NCI-H69 (cell line): Measurements from ENCODE around the gene KCNQ1.

Experiments
- DNase-seq: peaks from one replicate; lab custom pipeline; 2025; lab: John Stamatoyannopoulos, UW

KCNQ1 gene

GRCh38 chr11:2838676-2839294, 394.0 kb downstream of the KCNQ1 start:
- DNase-seq, result no peak

- DNase-seq, result no peak
These were observed 394.7 kb downstream of the KCNQ1 start for GRCh38 chr11:2839395-2839943.

GRCh38 chr11:2841411-2842190, 396.8 kb downstream of the KCNQ1 start:
- DNase-seq, result no peak

GRCh38 chr11:2842876-2843275, 398.1 kb downstream of the KCNQ1 start:
- no peak for DNase-seq

- no peak for DNase-seq
These were observed 398.7 kb downstream of the KCNQ1 start for GRCh38 chr11:2843551-2843950.

GRCh38 chr11:2844116-2844842, 399.5 kb downstream of the KCNQ1 start:
- DNase-seq, result no peak

GRCh38 chr11:2844996-2845395, 400.2 kb downstream of the KCNQ1 start:
- no peak for DNase-seq

- no peak for DNase-seq
These were observed 401.2 kb downstream of the KCNQ1 start for GRCh38 chr11:2846056-2846455.

- no peak for DNase-seq
These were observed 401.7 kb downstream of the KCNQ1 start for GRCh38 chr11:2846470-2846869.

- DNase-seq, result peak; percentile 94
These were observed 402.8 kb downstream of the KCNQ1 start for GRCh38 chr11:2847561-2847960.

GRCh38 chr11:2848497-2848896, 403.7 kb downstream of the KCNQ1 start:
- peak; percentile 23 for DNase-seq

GRCh38 chr11:2849994-2850770, 405.4 kb downstream of the KCNQ1 start:
- peak; percentile 69 for DNase-seq

GRCh38 chr11:2853401-2853800, 408.6 kb downstream of the KCNQ1 start:
- no peak for DNase-seq

- DNase-seq, result no peak
These were observed 409.3 kb downstream of the KCNQ1 start for GRCh38 chr11:2853997-2854560.

GRCh38 chr11:2855162-2855561, 410.4 kb downstream of the KCNQ1 start:
- no peak for DNase-seq

GRCh38 chr11:2857276-2857675, 412.5 kb downstream of the KCNQ1 start:
- no peak for DNase-seq

GRCh38 chr11:2857918-2858317, 413.1 kb downstream of the KCNQ1 start:
- no peak for DNase-seq

- DNase-seq, result no peak
These were observed 414.3 kb downstream of the KCNQ1 start for GRCh38 chr11:2858995-2859698.

GRCh38 chr11:2859699-2860037, 414.9 kb downstream of the KCNQ1 start:
- no peak for DNase-seq

- DNase-seq, result no peak
These were observed 415.8 kb downstream of the KCNQ1 start for GRCh38 chr11:2860636-2861035.
